Psoas muscle (tissue), 8 donors: Measurements from ENCODE around the gene OR2D2. TPM values are rescaled to one million over a fixed set of nuclear protein-coding genes. Genes with fewer than 3 reads are reported as not detected.
A peak's percentile ranks its signal among the peaks of the same experiment; 100 is the strongest.

ENCODE experiments used
- ATAC-seq, 4 donors: fragments of 200-7000 bp; cut with Tn5 transposase; one replicate each; pipeline ENCODE4 v1.9.1; 2020; ENCODE audit warnings: moderate library complexity in 3 of 4, mild to moderate bottlenecking in 2 of 4
- DNase-seq, 2 donors: peaks; one replicate each; pipeline ENCODE4 v3.0.0-alpha.2; 2020
- H3K27ac ChIP-seq: fragments of 200-600 bp; one replicate; pipeline ENCODE4 v1.8.0; 2022
- H3K27me3 ChIP-seq, 3 donors: fragments of 200-600 bp in 1 of 3; one replicate each; pipeline versions ENCODE4 v1.6.1 to v1.8.0; 2013 to 2022; ENCODE audit warnings: low read length in 2 of 3, mild to moderate bottlenecking in 2 of 3, moderate library complexity in 1 of 3; ENCODE audit not compliant: insufficient read depth in 3 of 3
- H3K36me3 ChIP-seq, 2 donors: fragments of 200-600 bp in 1 of 2; one replicate each; pipeline versions ENCODE4 v1.6.1 to v1.8.0; 2013 to 2022; ENCODE audit warnings: low read depth in 1 of 2, mild to moderate bottlenecking in 1 of 2, moderate library complexity in 1 of 2; ENCODE audit not compliant: insufficient read depth in 1 of 2
- H3K4me1 ChIP-seq: fragments of 200-600 bp; one replicate; pipeline ENCODE4 v1.8.0; 2022
- H3K4me3 ChIP-seq: fragments of 200-600 bp; one replicate; pipeline ENCODE4 v1.8.0; 2022; ENCODE audit warnings: mild to moderate bottlenecking
- H3K9me3 ChIP-seq: fragments of 200-600 bp; one replicate; pipeline ENCODE4 v1.8.0; 2022
- WGBS, 3 donors: extraction: QIAGEN DNeasy Blood & Tissue Kit; methylation state at CpG; one replicate each; pipeline versions ENCODE4 v1.1.6 to v1.1.7; 2013; 5-methylcytosine and 5-hydroxymethylcytosine counted together
- intact Hi-C, 2 donors: fragments of 100-400 bp; cut with DNase I; formaldehyde crosslinking; loops; one replicate each; pipeline versions ENCODE4 v1.11.0 to v1.14.2; 2022
- polyA plus RNA-seq, 3 donors: library from polyadenylated mRNA; stranded (reverse); fragments of 200-250 nt; gene quantifications; one replicate each; pipeline ENCODE4 v1.2.3, GENCODE V29; 2013
- total RNA-seq, 4 donors: library from RNA; stranded (reverse); fragmentation: NEBNext Ultra II Directional in 2 of 4; extraction: Animal tissue kit (Norgen Biotek cat#: 25700) in 2 of 4; gene quantifications; one replicate each; pipeline versions ENCODE4 v1.2.1 to v1.2.4, GENCODE V29; 2021 to 2023
- TF ChIP-seq, protein P1 (sequence below): fragments of 200-600 bp; IDR thresholded peaks from one replicate; pipeline ENCODE4 v1.8.0; 2022; ENCODE audit warnings: antibody characterized with exemption
- donor health status: healthy with polysubstance abuse.
- donor health status: DM: no; HTN: no; CAD: no; lungs with moderate emphysema.
- donor health status: Bipolar disorder and iron deficiency.
- donor health status: healthy.
- donor health status: DM: yes; HTN: yes; CAD: no.
- donor health status: DM: no; HTN: no; CAD: no.
- donor health status: DM: no; HTN: no; CAD: no.
- donor health status: DM: yes; HTN: yes; CAD: no.

The OR2D2 gene
- total and polyA plus RNA-seq, 7 donors: not detected

DNA sequence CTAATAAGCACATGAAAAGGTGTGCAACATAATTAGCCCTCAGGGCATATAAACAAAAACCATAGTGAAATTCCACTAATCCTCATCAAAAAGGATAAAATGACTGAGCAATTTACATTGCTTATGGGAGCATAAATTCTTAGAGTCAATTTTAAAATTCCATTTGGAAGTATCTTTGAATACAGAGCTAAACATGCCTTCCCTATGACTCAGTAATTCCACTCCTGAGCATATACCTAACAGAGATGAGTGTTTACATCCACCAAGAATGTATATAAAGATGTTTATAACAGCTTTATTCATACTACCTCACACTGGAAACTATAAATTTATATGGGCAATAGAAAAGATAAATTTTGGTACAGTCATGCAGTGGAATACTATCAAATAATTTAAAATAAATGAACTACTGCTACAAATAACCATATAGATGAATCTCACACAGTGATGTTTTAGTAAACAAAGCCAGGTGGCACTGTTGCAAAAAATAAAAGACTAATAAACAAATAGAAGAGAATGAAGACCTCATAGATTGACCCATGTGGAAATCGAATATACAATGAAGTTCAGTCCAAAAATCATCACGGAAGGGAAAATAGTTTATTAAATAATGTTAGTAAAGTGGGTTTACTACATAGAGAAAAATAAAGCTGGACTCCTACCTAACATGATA lies 8.2 kb upstream of the OR2D2 start:
- Histone ChIP-seq H3K9me3 (no peaks in the 10 kb centered on the region), H3K4me3 (no peak overlapping the region), H3K27me3 (no peaks in the 10 kb centered on the region), H3K36me3 (no peaks in the 10 kb centered on the region), H3K4me1 (no peaks in the 10 kb centered on the region), H3K27ac (no peak overlapping the region)
- intact Hi-C loops: no loop called here
- TF ChIP-seq, protein P1, sequence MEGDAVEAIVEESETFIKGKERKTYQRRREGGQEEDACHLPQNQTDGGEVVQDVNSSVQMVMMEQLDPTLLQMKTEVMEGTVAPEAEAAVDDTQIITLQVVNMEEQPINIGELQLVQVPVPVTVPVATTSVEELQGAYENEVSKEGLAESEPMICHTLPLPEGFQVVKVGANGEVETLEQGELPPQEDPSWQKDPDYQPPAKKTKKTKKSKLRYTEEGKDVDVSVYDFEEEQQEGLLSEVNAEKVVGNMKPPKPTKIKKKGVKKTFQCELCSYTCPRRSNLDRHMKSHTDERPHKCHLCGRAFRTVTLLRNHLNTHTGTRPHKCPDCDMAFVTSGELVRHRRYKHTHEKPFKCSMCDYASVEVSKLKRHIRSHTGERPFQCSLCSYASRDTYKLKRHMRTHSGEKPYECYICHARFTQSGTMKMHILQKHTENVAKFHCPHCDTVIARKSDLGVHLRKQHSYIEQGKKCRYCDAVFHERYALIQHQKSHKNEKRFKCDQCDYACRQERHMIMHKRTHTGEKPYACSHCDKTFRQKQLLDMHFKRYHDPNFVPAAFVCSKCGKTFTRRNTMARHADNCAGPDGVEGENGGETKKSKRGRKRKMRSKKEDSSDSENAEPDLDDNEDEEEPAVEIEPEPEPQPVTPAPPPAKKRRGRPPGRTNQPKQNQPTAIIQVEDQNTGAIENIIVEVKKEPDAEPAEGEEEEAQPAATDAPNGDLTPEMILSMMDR: peak; percentile 6
- DNase-seq: no peak
- ATAC-seq: no peak
- WGBS, 3 donors: 59 to 78% (median 60%) methylated on average over 2 of the region's 2 CpGs

DNA sequence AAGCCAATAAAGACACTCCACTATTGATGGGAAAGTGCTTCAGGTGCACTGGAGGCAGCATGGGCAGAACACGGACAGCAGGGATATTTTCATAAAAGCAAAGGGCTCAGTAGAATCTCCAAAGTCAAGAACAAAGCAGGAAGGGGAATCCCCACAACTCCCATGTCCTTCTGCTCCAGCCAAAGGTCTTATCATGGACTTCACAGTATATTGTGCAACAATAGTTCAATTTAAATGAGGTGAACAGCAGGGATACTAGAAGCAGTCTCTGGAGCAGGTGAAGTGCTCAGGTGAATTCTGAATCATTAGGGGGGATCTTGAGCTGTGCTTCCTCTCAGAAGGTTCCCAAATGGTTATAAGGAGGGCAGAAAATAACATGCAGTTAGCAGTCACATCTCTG lies 6.6 kb upstream of the OR2D2 start:
- Histone ChIP-seq H3K9me3 (no peaks in the 10 kb centered on the region), H3K27me3 (no peaks in the 10 kb centered on the region), H3K27ac (no peak overlapping the region), H3K4me1 (no peaks in the 10 kb centered on the region), H3K36me3 (no peaks in the 10 kb centered on the region), H3K4me3 (no peak overlapping the region)
- 57 to 65% (median 63%) methylated on average over 1 of the region's 1 CpG for WGBS, 3 donors
- no peak for DNase-seq
- TF ChIP-seq, protein P1: no peak
- ATAC-seq: no peak
- intact Hi-C loops: no loop called here

DNA sequence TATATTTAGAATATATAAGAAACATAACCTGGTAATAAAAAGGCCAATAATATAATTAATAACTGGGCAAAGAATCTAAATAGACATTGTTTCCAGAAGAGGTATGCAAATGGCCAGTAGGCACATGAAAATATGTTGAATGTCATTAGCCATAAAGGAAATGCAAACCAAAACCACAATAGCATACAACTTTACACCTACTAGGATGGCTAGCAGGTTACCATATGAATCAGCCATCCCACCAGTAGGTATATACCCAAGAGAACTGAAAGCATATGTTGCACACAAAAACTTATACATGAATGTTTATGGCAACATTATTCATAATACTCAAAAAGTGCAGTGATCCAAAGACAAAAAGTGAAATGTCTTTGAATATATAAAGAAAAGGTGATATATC lies 2.7 kb upstream of the OR2D2 start:
- DNase-seq (no peak), ATAC-seq (no peak)
- Histone ChIP-seq H3K4me1 (no peaks in the 10 kb centered on the region), H3K4me3 (no peak overlapping the region), H3K27ac (no peak overlapping the region), H3K9me3 (no peaks in the 10 kb centered on the region), H3K27me3 (no peaks in the 10 kb centered on the region), H3K36me3 (no peaks in the 10 kb centered on the region)
- TF ChIP-seq, protein P1: no peak
- intact Hi-C loops: no loop called here

DNA sequence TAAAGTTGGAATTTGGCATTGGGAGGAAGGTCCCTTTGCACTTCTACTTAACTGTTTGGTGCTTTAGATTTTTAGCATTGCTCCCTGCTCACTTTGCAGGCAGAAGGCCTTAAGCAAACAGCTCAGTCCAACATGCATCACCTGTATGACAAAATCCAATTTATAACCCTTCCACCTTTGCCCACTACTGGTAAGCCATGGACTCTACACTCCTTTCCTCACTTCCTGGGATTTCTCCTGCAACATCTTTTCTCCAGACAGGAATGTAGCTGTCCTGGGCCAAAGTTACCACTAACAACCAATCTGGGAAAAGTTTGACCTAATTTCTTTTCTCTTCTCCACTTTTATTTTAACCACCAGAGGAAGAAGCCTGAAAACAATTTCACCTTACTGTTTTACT lies 1.8 kb upstream of the OR2D2 start:
- no peaks in the 10 kb centered on the region for H3K27me3 ChIP-seq
- TF ChIP-seq, protein P1: no peak
- intact Hi-C loops: no loop called here
- H3K36me3 ChIP-seq: no peaks in the 10 kb centered on the region
- ATAC-seq (no peak), DNase-seq (no peak)
- H3K27ac ChIP-seq: no peak overlapping the region
- no peaks in the 10 kb centered on the region for H3K9me3 ChIP-seq
- H3K4me1 ChIP-seq: no peaks in the 10 kb centered on the region
- no peak overlapping the region for H3K4me3 ChIP-seq

DNA sequence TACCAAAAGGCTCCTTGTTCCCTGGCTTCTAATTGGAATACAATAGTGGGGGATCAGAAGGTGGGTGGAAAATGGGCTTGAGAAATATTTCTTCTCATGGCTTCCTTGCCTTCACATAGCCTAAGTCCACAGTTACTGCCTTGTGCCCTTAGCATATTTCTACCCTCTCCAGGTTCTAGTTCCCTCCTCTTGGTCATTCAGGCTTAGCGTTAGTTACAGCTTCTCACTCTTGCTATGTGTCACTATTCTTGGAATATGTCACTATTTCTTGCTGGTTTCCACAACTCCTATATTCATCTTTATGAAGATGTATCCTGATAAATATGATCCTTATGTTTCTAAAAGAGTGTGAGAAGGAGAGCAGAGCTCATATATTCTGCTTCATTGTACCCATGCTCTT lies 2.5 kb downstream of the OR2D2 start:
- no peak overlapping the region for H3K4me3 ChIP-seq
- H3K36me3 ChIP-seq: no peaks in the 10 kb centered on the region
- ATAC-seq: no peak
- TF ChIP-seq, protein P1: no peak
- no peak overlapping the region for H3K27ac ChIP-seq
- no peaks in the 10 kb centered on the region for H3K4me1 ChIP-seq
- intact Hi-C loops: no loop called here
- no peaks in the 10 kb centered on the region for H3K27me3 ChIP-seq
- WGBS, 3 donors: 80 to 96% (median 85%) methylated on average over 1 of the region's 1 CpG
- DNase-seq: no peak
- no peaks in the 10 kb centered on the region for H3K9me3 ChIP-seq
